SK-N-MC (cell line): Measurements from ENCODE around the gene CSGALNACT2.

Source experiments
- EZH2 ChIP-seq: fragments of 200-600 bp; sonication (generic); IDR thresholded peaks from one replicate; pipeline ENCODE4 v1.6.1; 2017; ENCODE audit warnings: antibody characterized with exemption
- POLR2AphosphoS5 ChIP-seq: IDR thresholded peaks from 2 replicates; pipeline ENCODE4 v1.6.1; 2012; ENCODE audit warnings: mild to moderate bottlenecking, low read depth, low read length, borderline replicate concordance

GRCh38 chr10:43220657-43221418 is 82.6 kb downstream of the CSGALNACT2 start:
- TF ChIP-seq POLR2AphosphoS5 (no peak), EZH2 (no peak)
